H1 (cell line): ENCODE measurements around the gene HMCN1. TPM values are rescaled to one million over a fixed set of nuclear protein-coding genes. Genes with fewer than 3 reads are reported as not detected.

Experiments used
- CTCF ChIA-PET: fragments of 300-600 bp; sonication (Branson Sonifier 250); formaldehyde crosslinking; loops from one replicate; lab custom pipeline; 2021; ENCODE audit not compliant: partially characterized antibody; lab: Charles Lee
- POLR2A ChIA-PET: fragments of 300-600 bp; sonication (Branson Sonifier 250); formaldehyde crosslinking; loops from one replicate; lab custom pipeline; 2021; ENCODE audit warnings: inconsistent platforms; ENCODE audit not compliant: partially characterized antibody; lab: Charles Lee
- DNase-seq, 2 experiments: peaks; one replicate each; pipeline versions ENCODE4 v3.0.0 to v3.0.0-alpha.2; 2010 to 2022; ENCODE audit warnings: low spot score in 2 of 2, low read depth in 1 of 2, mixed read lengths in 1 of 2
- FAIRE-seq: peaks from 2 replicates; lab custom pipeline; 2011; peaks lifted over from hg19 to GRCh38; lab: Jason Lieb, UNC
- H2AFZ ChIP-seq: 2 replicates; pipeline ENCODE4 v1.8.1; 2012; ENCODE audit warnings: low read length, inconsistent platforms
- H2AK5ac ChIP-seq: 2 replicates; pipeline ENCODE4 v1.6.1; 2013; ENCODE audit warnings: low read depth, low read length
- H2BK120ac ChIP-seq: replicated peaks from 2 replicates; pipeline ENCODE3; 2013; ENCODE audit warnings: low read depth, low read length, inconsistent platforms
- H2BK12ac ChIP-seq: 2 replicates; pipeline ENCODE4 v1.6.1; 2013; ENCODE audit warnings: low read depth, low read length
- H2BK15ac ChIP-seq: 2 replicates; pipeline ENCODE4 v1.6.1; 2013; ENCODE audit warnings: low read length
- H2BK20ac ChIP-seq: 2 replicates; pipeline ENCODE4 v1.6.1; 2013; ENCODE audit warnings: low read length
- H2BK5ac ChIP-seq: 2 replicates; pipeline ENCODE4 v1.6.1; 2013; ENCODE audit warnings: low read depth, low read length
- H3K14ac ChIP-seq: 2 replicates; pipeline ENCODE4 v1.6.1; 2013; ENCODE audit warnings: inconsistent platforms; ENCODE audit not compliant: insufficient read length
- H3K18ac ChIP-seq: 2 replicates; pipeline ENCODE4 v1.6.1; 2013; ENCODE audit warnings: low read length; ENCODE audit errors: extremely low read depth
- H3K23ac ChIP-seq: 2 replicates; pipeline ENCODE4 v1.6.1; 2013; ENCODE audit warnings: inconsistent platforms; ENCODE audit not compliant: insufficient read length
- H3K23me2 ChIP-seq: 2 replicates; pipeline ENCODE4 v1.6.1; 2013; ENCODE audit warnings: low read depth, low read length
- H3K27ac ChIP-seq: 2 replicates; pipeline ENCODE4 v1.6.1; 2011; ENCODE audit warnings: low read depth, low read length, inconsistent platforms
- H3K27me3 ChIP-seq, 4 experiments: replicated peaks in 1 of 4; 1 replicate in 1 of 4; 2 replicates in 3 of 4; pipeline versions ENCODE4 v1.6.1 to v1.8.1; 2011 to 2013; ENCODE audit warnings: low read length in 3 of 4, mild to moderate bottlenecking in 3 of 4, inconsistent platforms in 2 of 4, mixed read lengths in 2 of 4, moderate library complexity in 1 of 4; ENCODE audit not compliant: control insufficient read depth in 3 of 4, insufficient read depth in 3 of 4; ENCODE audit errors: extremely low read depth in 1 of 4
- H3K36me3 ChIP-seq, 4 experiments: 2 replicates each; pipeline versions ENCODE4 v1.6.1 to v1.8.1; 2011 to 2013; ENCODE audit warnings: mild to moderate bottlenecking in 4 of 4, low read length in 3 of 4, moderate library complexity in 2 of 4, control low read depth in 1 of 4, inconsistent platforms in 1 of 4; ENCODE audit not compliant: insufficient read depth in 4 of 4, control insufficient read depth in 2 of 4
- H3K4ac ChIP-seq: replicated peaks from 2 replicates; pipeline ENCODE3; 2013; ENCODE audit warnings: low read length, low read depth, mixed read lengths, inconsistent platforms; ENCODE audit not compliant: insufficient read length
- H3K4me1 ChIP-seq, 4 experiments: replicated peaks in 1 of 4; 1 replicate in 1 of 4; 2 replicates in 3 of 4; pipeline versions ENCODE4 v1.6.1 to v1.8.1; 2011 to 2013; ENCODE audit warnings: low read length in 3 of 4, inconsistent platforms in 2 of 4, mixed read lengths in 1 of 4; ENCODE audit not compliant: insufficient read depth in 4 of 4, control insufficient read depth in 3 of 4
- H3K4me2 ChIP-seq, 2 experiments: 2 replicates each; pipeline versions ENCODE4 v1.6.1 to v1.8.1; 2011 to 2013; ENCODE audit warnings: low read depth in 2 of 2, low read length in 2 of 2, control low read depth in 1 of 2, inconsistent platforms in 1 of 2, mild to moderate bottlenecking in 1 of 2; ENCODE audit not compliant: insufficient read depth in 1 of 2
- H3K4me3 ChIP-seq, 4 experiments: fragments of 200-600, 300-600 bp in 1 of 4; sonication (generic), shearing (Covaris generic), sonication (Bioruptor Twin) in 1 of 4; 2 replicates each; pipeline versions ENCODE4 v1.5.1 to v1.8.1; 2011 to 2016; ENCODE audit warnings: low read length in 4 of 4, low read depth in 3 of 4, control low read depth in 2 of 4, inconsistent platforms in 2 of 4, mild to moderate bottlenecking in 2 of 4, mixed read lengths in 1 of 4, moderate library complexity in 1 of 4; ENCODE audit not compliant: insufficient read depth in 2 of 4; ENCODE audit errors: extremely low read depth in 1 of 4
- H3K56ac ChIP-seq: replicated peaks from 2 replicates; pipeline ENCODE3; 2013; ENCODE audit warnings: low read depth, mild to moderate bottlenecking, mixed read lengths, low read length, inconsistent platforms; ENCODE audit not compliant: insufficient read length
- H3K79me1 ChIP-seq: 2 replicates; pipeline ENCODE4 v1.6.1; 2013; ENCODE audit warnings: low read depth, low read length, control low read depth
- H3K79me2 ChIP-seq, 2 experiments: 2 replicates each; pipeline versions ENCODE4 v1.6.1 to v1.8.1; 2012 to 2013; ENCODE audit warnings: low read length in 2 of 2, mild to moderate bottlenecking in 2 of 2, inconsistent platforms in 1 of 2; ENCODE audit not compliant: insufficient read depth in 2 of 2, control insufficient read depth in 1 of 2
- H3K9ac ChIP-seq, 4 experiments: replicated peaks in 1 of 4; 1 replicate in 1 of 4; 2 replicates in 3 of 4; pipeline versions ENCODE4 v1.6.1 to v1.8.1; 2011 to 2013; ENCODE audit warnings: low read depth in 3 of 4, low read length in 3 of 4, control low read depth in 2 of 4, mild to moderate bottlenecking in 2 of 4, moderate library complexity in 2 of 4, inconsistent platforms in 1 of 4; ENCODE audit errors: extremely low read depth in 1 of 4
- H3K9me3 ChIP-seq, 2 experiments: 2 replicates each; pipeline versions ENCODE4 v1.6.1 to v1.8.1; 2012 to 2013; ENCODE audit warnings: mild to moderate bottlenecking in 2 of 2, moderate library complexity in 2 of 2, control low read depth in 1 of 2, inconsistent platforms in 1 of 2, low read depth in 1 of 2, low read length in 1 of 2, mixed read lengths in 1 of 2; ENCODE audit not compliant: insufficient read depth in 2 of 2
- H4K20me1 ChIP-seq, 2 experiments: replicated peaks in 1 of 2; 2 replicates each; pipeline versions ENCODE3 to v1.8.1; 2011 to 2013; ENCODE audit warnings: inconsistent platforms in 2 of 2, low read length in 2 of 2, mild to moderate bottlenecking in 1 of 2; ENCODE audit not compliant: insufficient read depth in 2 of 2, control insufficient read depth in 1 of 2
- H4K5ac ChIP-seq: 2 replicates; pipeline ENCODE4 v1.6.1; 2013; ENCODE audit warnings: low read length, low read depth, mixed read lengths, inconsistent platforms; ENCODE audit not compliant: insufficient read length
- H4K8ac ChIP-seq: 2 replicates; pipeline ENCODE4 v1.8.0; 2013; ENCODE audit warnings: mild to moderate bottlenecking, moderate library complexity, low read length, inconsistent platforms; ENCODE audit not compliant: insufficient read depth; ENCODE audit errors: extremely low read depth
- H4K91ac ChIP-seq: replicated peaks from 2 replicates; pipeline ENCODE3; 2013; ENCODE audit warnings: low read length, mixed read lengths, inconsistent platforms; ENCODE audit not compliant: insufficient read length
- CREB1 ChIP-seq: IDR thresholded peaks from 2 replicates; pipeline ENCODE4 v1.6.1; 2012; ENCODE audit warnings: inconsistent platforms
- HDAC6 ChIP-seq: IDR thresholded peaks from one replicate; pipeline ENCODE4 v1.7.1; 2012; ENCODE audit warnings: low read depth, mild to moderate bottlenecking, inconsistent platforms, low read length, moderate library complexity
- PHF8 ChIP-seq: fragments of 200-600 bp; sonication (generic); conservative IDR thresholded peaks from 2 replicates; pipeline ENCODE4 v1.7.1; 2012; ENCODE audit warnings: low read depth, mild to moderate bottlenecking, inconsistent platforms, low read length, moderate library complexity
- TAF7 ChIP-seq: optimal IDR thresholded peaks from 2 replicates; pipeline ENCODE3; 2011; ENCODE audit warnings: low read depth, mild to moderate bottlenecking, inconsistent platforms, low read length, moderate library complexity, borderline replicate concordance
- TEAD4 ChIP-seq: IDR thresholded peaks from 2 replicates; pipeline ENCODE4 v1.6.1; 2012; ENCODE audit warnings: low read depth, low read length, inconsistent platforms, mixed read lengths
- WGBS, 2 experiments: shearing (Covaris generic) in 1 of 2; methylation state at CpG; one replicate each; pipeline versions ENCODE4 v1.1.6 to v1.1.7; 2013 to 2015; ENCODE audit warnings: low lambda C conversion rate in 2 of 2, mixed read lengths in 2 of 2, inconsistent platforms in 1 of 2, low coverage in 1 of 2, missing lambda C conversion rate in 1 of 2; ENCODE audit not compliant: insufficient replicate concordance in 2 of 2, insufficient coverage in 1 of 2, insufficient read length in 1 of 2; ENCODE audit errors: extremely low coverage in 1 of 2, missing lambda C conversion rate in 1 of 2; 5-methylcytosine and 5-hydroxymethylcytosine counted together
- polyA plus RNA-seq, 7 experiments: library from polyadenylated mRNA; depleted of rRNA in 3 of 7; stranded (reverse) in 5 of 7; unstranded in 2 of 7; fragments of >200 nt in 5 of 7; fragments of 200-250 nt in 2 of 7; gene quantifications; 1 replicate in 5 of 7; 2 replicates in 1 of 7; 4 replicates in 1 of 7; pipeline versions ENCODE4 v1.2.1 to v1.2.3, GENCODE V29; 2011 to 2013; ENCODE audit warnings: missing spikeins in 2 of 7, mixed read lengths in 2 of 7
- total RNA-seq: library from RNA; stranded (reverse); fragmentation: NEBNext Ultra II Directional; extraction: Animal tissue kit (Norgen Biotek cat#: 25700); gene quantifications from 2 replicates; pipeline ENCODE4 v1.2.1, GENCODE V29; 2021

HMCN1 gene
- total and polyA plus RNA-seq, 2 of the 8 experiments (the other 6 are each of a cell fraction or from before 2014, with no cell fraction given): 13.8 to 14.6 TPM

DNA sequence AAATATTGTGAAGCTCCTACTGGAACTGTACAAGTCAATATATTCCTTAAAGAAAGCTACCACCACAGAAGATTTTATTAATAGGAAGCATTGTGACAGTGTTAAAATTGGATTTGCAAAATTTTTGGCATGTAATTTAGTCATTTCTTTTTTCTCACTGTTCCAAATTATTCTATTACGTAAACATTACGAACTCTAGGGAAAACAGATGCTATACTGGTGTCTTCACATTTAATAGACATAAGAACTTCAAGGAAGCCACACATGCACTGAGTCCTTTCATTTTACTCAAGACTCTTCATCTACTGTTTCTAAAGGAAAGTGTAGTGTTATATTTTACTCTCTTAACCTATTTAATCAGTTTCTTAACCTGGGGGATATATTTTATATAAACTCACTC lies 135.4 kb downstream of the HMCN1 start:
- no peaks in the 10 kb centered on the region for H3K79me1 ChIP-seq
- FAIRE-seq (no peak), DNase-seq (no peak)
- H2AFZ ChIP-seq: no peak overlapping the region
- H3K23me2 ChIP-seq: no peaks in the 10 kb centered on the region; the same call in 1 of the 2 replicates
- H3K4me2 ChIP-seq: no peak overlapping the region
- WGBS, 2 experiments: 95% methylated on average over 2 of the region's 2 CpGs; no CpG with 5 or more reads in 1 of the 2 experiments
- H2BK20ac ChIP-seq: no peak overlapping the region
- H3K79me2 ChIP-seq: no peaks in the 10 kb centered on the region
- H3K36me3 ChIP-seq: no peaks in the 10 kb centered on the region
- no peaks in the 10 kb centered on the region for H3K27me3 ChIP-seq
- peaks cover 0 to 3% (median 0%) of the 10 kb centered on the region in 4 experiments; a peak in 1 of 7 replicates for H3K4me1 ChIP-seq
- H3K9ac ChIP-seq: no peak overlapping the region
- H3K4me3 ChIP-seq: no peak overlapping the region
- H4K5ac ChIP-seq: no peak overlapping the region
- no peak overlapping the region for H4K8ac ChIP-seq
- CTCF ChIA-PET: interaction anchor here (0.9 kb wide), 1 partner anchor 28 kb away, joined by 4 read pairs; no protein-coding TSS in a partner anchor
- H3K14ac ChIP-seq: no peak overlapping the region
- H4K20me1 ChIP-seq: no peaks in the 10 kb centered on the region
- H2BK15ac ChIP-seq: no peak overlapping the region
- no peaks in the 10 kb centered on the region for H3K9me3 ChIP-seq
- H2BK5ac ChIP-seq: no peak overlapping the region
- no peak overlapping the region for H3K18ac ChIP-seq
- H2BK120ac ChIP-seq: no peak overlapping the region
- POLR2A ChIA-PET: no interaction called here
- no peak overlapping the region for H3K56ac ChIP-seq
- no peak overlapping the region for H2BK12ac ChIP-seq
- H2AK5ac ChIP-seq: no peak overlapping the region
- H3K23ac ChIP-seq: no peak overlapping the region
- no peak overlapping the region for H4K91ac ChIP-seq
- H3K27ac ChIP-seq: no peak overlapping the region
- no peak overlapping the region for H3K4ac ChIP-seq
- TF ChIP-seq TAF7: no peak
- TF ChIP-seq HDAC6: no peak
- no peak for TF ChIP-seq TEAD4
- no peak for TF ChIP-seq PHF8
- TF ChIP-seq CREB1: no peak
